ENCODE data around the gene MUC4.

MUC4 gene

GRCh38 chr3:195811756-195812155, at the start of gene MUC4:
Gene MUC4, minus strand, starts transcription at chr3:195811929. Its CDS starts 112 bp downstream, at chr3:195811817.
- TF ChIP-seq TCF4 (CRISPR knock-in tag; IDR thresholded peaks at IDR 0.05; ENCODE audit: borderline replicate concordance) (no peak), POU6F1 (CRISPR knock-in tag; IDR thresholded peaks at IDR 0.05; ENCODE audit: borderline replicate concordance, low read depth) (no peak), ZNF565 (CRISPR knock-in tag; conservative IDR thresholded peaks at IDR 0.05; ENCODE audit: low read depth) (no peak), BACH2 (CRISPR knock-in tag; IDR thresholded peaks at IDR 0.05; ENCODE audit: borderline replicate concordance) (no peak), GLIS3 (CRISPR knock-in tag; IDR thresholded peaks at IDR 0.05) (no peak), SNAI2 (CRISPR knock-in tag; IDR thresholded peaks at IDR 0.05) (no peak), ZC3H10 (CRISPR knock-in tag; IDR thresholded peaks at IDR 0.05) (no peak), TSHZ2 (CRISPR knock-in tag; IDR thresholded peaks at IDR 0.05) (no peak), CSDC2 (CRISPR knock-in tag; IDR thresholded peaks at IDR 0.05) (no peak)
- no peak for ATAC-seq

GRCh38 chr3:195860456-195860855, 48.7 kb upstream of the MUC4 start:
- ATAC-seq: no peak
- no peak for TF ChIP-seq POU6F1 (CRISPR knock-in tag; IDR thresholded peaks at IDR 0.05; ENCODE audit: borderline replicate concordance, low read depth)
- no peak for TF ChIP-seq SNAI2 (CRISPR knock-in tag; IDR thresholded peaks at IDR 0.05)
- TF ChIP-seq RARB (CRISPR knock-in tag; IDR thresholded peaks at IDR 0.05): no peak
- no peak for TF ChIP-seq GLIS3 (CRISPR knock-in tag; IDR thresholded peaks at IDR 0.05)
- no peak for TF ChIP-seq ZFP30 (CRISPR knock-in tag; IDR thresholded peaks at IDR 0.05)
- no peak for TF ChIP-seq BACH2 (CRISPR knock-in tag; IDR thresholded peaks at IDR 0.05; ENCODE audit: borderline replicate concordance)
- no peak for TF ChIP-seq TSHZ2 (CRISPR knock-in tag; IDR thresholded peaks at IDR 0.05)
- no peak for TF ChIP-seq ARNTL (CRISPR knock-in tag; IDR thresholded peaks at IDR 0.05; ENCODE audit: borderline replicate concordance, low read depth)
- TF ChIP-seq CREB5 (CRISPR knock-in tag; IDR thresholded peaks at IDR 0.05; ENCODE audit: low read depth): no peak
- no peak for TF ChIP-seq ZNF70 (CRISPR knock-in tag; IDR thresholded peaks at IDR 0.05)
- TF ChIP-seq ESRRG (CRISPR knock-in tag; IDR thresholded peaks at IDR 0.05): no peak
- TF ChIP-seq ZNF8 (CRISPR knock-in tag; IDR thresholded peaks at IDR 0.05): no peak

- ATAC-seq: no peak
- no peak for TF ChIP-seq CREB5 (CRISPR knock-in tag; IDR thresholded peaks at IDR 0.05; ENCODE audit: low read depth)
- no peak for TF ChIP-seq SNAI2 (CRISPR knock-in tag; IDR thresholded peaks at IDR 0.05)
- no peak for TF ChIP-seq ZC3H10 (CRISPR knock-in tag; IDR thresholded peaks at IDR 0.05)
These were observed 48.2 kb upstream of the MUC4 start for GRCh38 chr3:195859846-195860411.
